GM18519 (cell line): Measurements from ENCODE around the gene KIFAP3.
"Not testable (repeated sequence)": the region's sequence is repeated elsewhere in the genome, so short reads cannot be mapped to it uniquely, and the experiment has no call there.

Source experiments
- ATAC-seq: cut with Tn5 transposase; IDR thresholded peaks from one replicate; pipeline ENCODE4 v1.9.1; 2021; ENCODE audit warnings: mild to moderate bottlenecking, moderate library complexity; ENCODE audit not compliant: unreplicated experiment, low FRiP score

Gene KIFAP3

GRCh38 chr1:169892927-169893644, 181.4 kb downstream of the KIFAP3 start:
- ATAC-seq, result peak; percentile 39

GRCh38 chr1:169892176-169892926, 182.1 kb downstream of the KIFAP3 start:
- no peak for ATAC-seq

- no peak for ATAC-seq
Measured at GRCh38 chr1:169891539-169891885, 183.0 kb downstream of the KIFAP3 start.

GRCh38 chr1:169890761-169891538, 183.5 kb downstream of the KIFAP3 start:
- no peak for ATAC-seq

GRCh38 chr1:169889871-169890270, 184.6 kb downstream of the KIFAP3 start:
- no peak for ATAC-seq

- no peak for ATAC-seq
Measured at GRCh38 chr1:169886931-169887330, 187.6 kb downstream of the KIFAP3 start.

- ATAC-seq, result no peak
Measured at GRCh38 chr1:169886422-169886821, 188.1 kb downstream of the KIFAP3 start.

- no peak for ATAC-seq
Measured at GRCh38 chr1:169885207-169885606, 189.3 kb downstream of the KIFAP3 start.

GRCh38 chr1:169884634-169885033, 189.9 kb downstream of the KIFAP3 start:
- ATAC-seq, result no peak

- ATAC-seq, result no peak
Measured at GRCh38 chr1:169882039-169882511, 192.4 kb downstream of the KIFAP3 start.

- ATAC-seq, result no peak
Measured at GRCh38 chr1:169879034-169879840, 195.3 kb downstream of the KIFAP3 start.

GRCh38 chr1:169878498-169878897, 196.0 kb downstream of the KIFAP3 start:
- ATAC-seq, result no peak

GRCh38 chr1:169877800-169878491, 196.5 kb downstream of the KIFAP3 start:
- ATAC-seq, result no peak

GRCh38 chr1:169874229-169874628, 200.3 kb downstream of the KIFAP3 start:
- ATAC-seq, result no peak

GRCh38 chr1:169873582-169874199, 200.8 kb downstream of the KIFAP3 start:
- ATAC-seq, result no peak

- ATAC-seq, result no peak
Measured at GRCh38 chr1:169872906-169873305, 201.6 kb downstream of the KIFAP3 start.

- ATAC-seq, result not testable (repeated sequence)
Measured at GRCh38 chr1:169871988-169872387, 202.5 kb downstream of the KIFAP3 start.
